ENCODE measurements around the gene SLC35F3. TPM values are rescaled to one million over a fixed set of nuclear protein-coding genes. Genes with fewer than 3 reads are reported as not detected.

Gene SLC35F3
- total RNA-seq, 2 donors from 2014 or later = not detected

- no peak for DNase-seq (ENCODE audit: low spot score)
- Histone ChIP-seq H3K4me1 (no peaks in the 10 kb centered on the region), H3K4me3 (no peak overlapping the region), H3K27me3 (no peaks in the 10 kb centered on the region), H3K36me3 (no peaks in the 10 kb centered on the region), H3K27ac (no peak overlapping the region), H3K9me3 (no peaks in the 10 kb centered on the region)
- TF ChIP-seq CTCF (IDR thresholded peaks at IDR 0.05) = no peak
Observed at GRCh38 chr1:234277161-234277868, 372.8 kb downstream of the SLC35F3 start.

- no peak overlapping the region for H3K4me3 ChIP-seq
- no peaks in the 10 kb centered on the region for H3K27me3 ChIP-seq
- no peak for TF ChIP-seq CTCF (IDR thresholded peaks at IDR 0.05)
Observed at GRCh38 chr1:234279021-234279420, 374.5 kb downstream of the SLC35F3 start.

GRCh38 chr1:234280500-234280899 lies 376.0 kb downstream of the SLC35F3 start:
- TF ChIP-seq CTCF (IDR thresholded peaks at IDR 0.05) = no peak
- Histone ChIP-seq H3K4me1 (no peaks in the 10 kb centered on the region), H3K36me3 (no peaks in the 10 kb centered on the region), H3K4me3 (no peak overlapping the region), H3K27ac (no peak overlapping the region), H3K27me3 (no peaks in the 10 kb centered on the region), H3K9me3 (no peaks in the 10 kb centered on the region)
- DNase-seq (ENCODE audit: low spot score) = no peak

More at GRCh38 chr1:234279021-234279420, 374.5 kb downstream of the SLC35F3 start:
- Histone ChIP-seq H3K9me3 (no peaks in the 10 kb centered on the region), H3K27ac (no peak overlapping the region), H3K4me1 (no peaks in the 10 kb centered on the region), H3K36me3 (no peaks in the 10 kb centered on the region)
- no peak for DNase-seq (ENCODE audit: low spot score)

- no peaks in the 10 kb centered on the region for H3K4me1 ChIP-seq
- no peak for TF ChIP-seq CTCF (IDR thresholded peaks at IDR 0.05)
- no peak overlapping the region for H3K4me3 ChIP-seq
- no peaks in the 10 kb centered on the region for H3K36me3 ChIP-seq
- H3K27me3 ChIP-seq = no peaks in the 10 kb centered on the region
- no peaks in the 10 kb centered on the region for H3K9me3 ChIP-seq
- DNase-seq (ENCODE audit: low spot score) = no peak
- H3K27ac ChIP-seq = no peak overlapping the region
Observed at GRCh38 chr1:234281826-234282489, 377.5 kb downstream of the SLC35F3 start.

GRCh38 chr1:234286206-234286605 lies 381.7 kb downstream of the SLC35F3 start:
- no peak for TF ChIP-seq CTCF (IDR thresholded peaks at IDR 0.05)
- no peaks in the 10 kb centered on the region for H3K27me3 ChIP-seq
- no peak overlapping the region for H3K4me3 ChIP-seq
- H3K9me3 ChIP-seq = peaks cover 0 to 16% of the 10 kb centered on the region in 2 donors
- no peak overlapping the region for H3K27ac ChIP-seq
- no peaks in the 10 kb centered on the region for H3K36me3 ChIP-seq
- no peaks in the 10 kb centered on the region for H3K4me1 ChIP-seq
- no peak for DNase-seq (ENCODE audit: low spot score)

All from right atrium auricular region (tissue), 2 donors.